GM10248 (cell line): ENCODE results near the gene TMEM60.

ENCODE experiments used
- CTCF ChIA-PET: fragments of 300-600 bp; sonication (Branson Sonifier 250); formaldehyde crosslinking; extraction: SDS; loops from one replicate; lab custom pipeline; 2021; ENCODE audit warnings: antibody characterized with exemption; lab: Yijun Ruan, JAX
- POLR2A ChIA-PET: fragments of 350-650 bp; sonication (Branson Sonifier 250); formaldehyde crosslinking; extraction: SDS; loops from one replicate; lab custom pipeline; 2020; ENCODE audit warnings: antibody characterized with exemption; lab: Yijun Ruan, JAX
- DNase-seq: peaks from one replicate; pipeline ENCODE4 v3.0.0; 2012; ENCODE audit errors: extremely low spot score
- TF ChIP-seq, protein P1 (sequence below): IDR thresholded peaks from 2 replicates; pipeline ENCODE4 v1.5.1; 2012; ENCODE audit warnings: mild to moderate bottlenecking, low read depth; ENCODE audit errors: extremely low read depth, missing control alignments, control extremely low read depth

Gene TMEM60

DNA sequence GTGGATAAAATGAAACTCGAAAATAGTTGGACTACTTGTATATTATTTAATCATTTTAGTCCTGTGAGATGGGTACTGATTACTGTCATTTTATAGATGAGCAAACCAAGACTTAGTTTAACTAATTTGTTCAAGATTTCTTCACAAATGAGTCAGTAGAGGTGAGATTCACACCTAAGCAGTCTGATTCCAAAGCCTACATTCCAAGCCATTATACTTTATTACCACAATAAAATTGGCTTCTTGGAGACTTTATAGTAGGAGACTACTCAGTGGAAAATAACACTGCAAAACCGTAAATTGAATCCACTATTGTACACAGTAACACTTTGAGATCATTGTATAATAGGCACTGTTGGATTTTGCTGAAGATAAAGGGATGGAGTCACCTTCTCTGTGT, 2.5 kb upstream of the TMEM60 start:
- DNase-seq, result no peak
- TF ChIP-seq, protein P1, sequence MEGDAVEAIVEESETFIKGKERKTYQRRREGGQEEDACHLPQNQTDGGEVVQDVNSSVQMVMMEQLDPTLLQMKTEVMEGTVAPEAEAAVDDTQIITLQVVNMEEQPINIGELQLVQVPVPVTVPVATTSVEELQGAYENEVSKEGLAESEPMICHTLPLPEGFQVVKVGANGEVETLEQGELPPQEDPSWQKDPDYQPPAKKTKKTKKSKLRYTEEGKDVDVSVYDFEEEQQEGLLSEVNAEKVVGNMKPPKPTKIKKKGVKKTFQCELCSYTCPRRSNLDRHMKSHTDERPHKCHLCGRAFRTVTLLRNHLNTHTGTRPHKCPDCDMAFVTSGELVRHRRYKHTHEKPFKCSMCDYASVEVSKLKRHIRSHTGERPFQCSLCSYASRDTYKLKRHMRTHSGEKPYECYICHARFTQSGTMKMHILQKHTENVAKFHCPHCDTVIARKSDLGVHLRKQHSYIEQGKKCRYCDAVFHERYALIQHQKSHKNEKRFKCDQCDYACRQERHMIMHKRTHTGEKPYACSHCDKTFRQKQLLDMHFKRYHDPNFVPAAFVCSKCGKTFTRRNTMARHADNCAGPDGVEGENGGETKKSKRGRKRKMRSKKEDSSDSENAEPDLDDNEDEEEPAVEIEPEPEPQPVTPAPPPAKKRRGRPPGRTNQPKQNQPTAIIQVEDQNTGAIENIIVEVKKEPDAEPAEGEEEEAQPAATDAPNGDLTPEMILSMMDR, result no peak
- POLR2A ChIA-PET, result no interaction called here
- CTCF ChIA-PET, result no interaction called here

DNA sequence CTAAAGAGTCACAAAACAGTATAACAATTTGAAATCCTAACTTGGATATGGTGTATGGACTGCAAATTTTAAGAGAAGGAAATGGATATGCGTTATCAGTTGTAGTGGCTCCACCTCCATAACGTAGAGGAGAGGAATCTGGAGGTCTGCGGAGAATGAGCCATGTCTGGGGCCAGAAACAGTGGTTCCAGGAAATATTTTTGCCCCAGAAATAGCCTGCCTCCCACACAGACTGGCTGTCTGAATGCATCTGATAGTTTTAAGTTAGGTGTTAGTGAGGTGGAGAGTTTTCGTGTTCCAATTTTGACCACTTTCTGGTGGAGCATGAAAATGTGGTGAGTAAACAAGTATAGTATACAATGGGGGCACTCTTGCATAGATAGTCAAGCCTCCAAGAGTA, 1.9 kb upstream of the TMEM60 start:
- TF ChIP-seq, protein P1, result no peak
- DNase-seq, result peak; percentile 29
- CTCF ChIA-PET, result no interaction called here
- POLR2A ChIA-PET, result no interaction called here

DNA sequence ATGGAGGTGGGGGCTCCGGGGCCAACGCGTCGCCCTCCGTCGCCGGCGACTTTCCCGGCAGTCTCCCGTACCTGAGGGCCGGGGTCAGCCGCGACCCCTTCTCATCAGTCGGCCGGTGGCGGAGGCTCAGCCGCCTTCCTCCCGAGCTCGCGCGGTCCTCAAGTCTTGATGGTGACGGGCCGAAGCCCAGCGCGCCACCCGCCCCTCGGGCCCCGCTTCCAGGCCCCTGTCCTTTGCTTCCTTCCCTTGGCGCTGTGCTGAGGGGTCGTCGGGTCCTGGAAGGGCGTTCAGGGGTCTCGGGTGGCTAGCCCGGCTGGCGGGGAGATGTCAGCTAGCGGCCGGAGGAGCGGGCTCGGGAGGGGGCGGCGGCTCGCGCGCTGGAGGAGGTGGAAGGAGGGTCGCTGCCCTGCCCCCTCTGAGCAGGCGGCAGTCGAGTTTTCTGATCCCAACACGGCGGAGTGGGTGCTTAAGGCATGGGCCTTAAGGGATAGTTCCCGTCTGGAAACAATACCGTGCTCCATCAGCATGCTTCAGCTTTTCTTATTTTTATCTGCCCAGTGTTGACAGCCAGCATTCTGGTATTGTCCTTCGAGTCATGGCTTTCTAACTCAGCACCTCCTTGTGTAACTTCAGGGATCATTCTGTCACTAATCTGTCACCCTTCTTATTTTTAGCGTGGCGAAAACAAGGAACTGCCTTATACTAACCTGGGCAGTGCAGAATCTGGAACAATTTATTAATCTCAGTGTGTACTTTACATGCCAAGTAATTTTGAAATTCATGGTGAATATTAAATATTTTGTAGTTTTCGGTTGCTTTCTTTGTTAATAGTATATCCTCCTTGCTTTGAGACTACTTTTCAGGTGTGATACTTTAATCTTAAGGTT, 1.1 kb upstream of the TMEM60 start:
- ChIA-PET CTCF (interaction anchor here (0.9 to 1.9 kb wide), 5 partner anchors 9 to 135 kb away, joined by 3 to 10 read pairs (median 4); no protein-coding TSS in a partner anchor), POLR2A (no interaction called here)
- TF ChIP-seq, protein P1, result no peak
- DNase-seq, result peak; percentile 28

DNA sequence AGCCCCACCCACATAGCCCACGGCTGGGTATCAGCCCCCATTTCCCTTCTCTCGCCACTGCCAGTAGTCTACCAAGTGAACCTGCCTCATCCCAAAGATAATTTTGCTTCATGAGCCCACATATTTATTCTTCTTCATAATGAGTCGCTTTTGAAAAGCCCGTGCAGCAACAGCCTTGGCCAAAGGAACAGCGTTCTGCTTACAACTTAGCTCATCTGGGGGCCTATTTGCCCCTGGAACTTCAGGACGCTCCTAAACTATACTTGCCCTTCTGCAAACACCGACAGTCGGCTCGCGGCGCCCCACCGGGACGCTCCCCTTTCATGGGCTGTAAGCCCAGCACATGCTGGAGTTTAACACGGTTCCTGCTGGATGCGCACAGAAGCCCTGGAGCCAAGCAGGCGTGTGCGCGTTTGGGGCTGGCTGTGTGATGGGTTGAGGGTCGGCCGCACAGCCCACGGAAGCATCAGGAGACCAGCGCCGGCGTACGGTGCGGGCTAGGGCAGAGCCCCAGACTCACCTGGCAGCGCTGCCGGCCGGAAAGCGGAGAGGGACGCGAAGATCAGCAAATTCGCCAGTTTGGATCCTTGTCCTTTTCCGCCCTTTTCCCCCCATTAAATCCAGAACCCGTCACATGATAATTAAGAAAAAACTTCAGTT, 370 bp downstream of the TMEM60 start:
- TF ChIP-seq, protein P1, result no peak
- ChIA-PET CTCF (interaction anchor here (0.6 to 1.9 kb wide), 10 partner anchors 9 to 136 kb away, joined by 3 to 10 read pairs (median 4); no protein-coding TSS in a partner anchor), POLR2A (no interaction called here)
- DNase-seq, result no peak

DNA sequence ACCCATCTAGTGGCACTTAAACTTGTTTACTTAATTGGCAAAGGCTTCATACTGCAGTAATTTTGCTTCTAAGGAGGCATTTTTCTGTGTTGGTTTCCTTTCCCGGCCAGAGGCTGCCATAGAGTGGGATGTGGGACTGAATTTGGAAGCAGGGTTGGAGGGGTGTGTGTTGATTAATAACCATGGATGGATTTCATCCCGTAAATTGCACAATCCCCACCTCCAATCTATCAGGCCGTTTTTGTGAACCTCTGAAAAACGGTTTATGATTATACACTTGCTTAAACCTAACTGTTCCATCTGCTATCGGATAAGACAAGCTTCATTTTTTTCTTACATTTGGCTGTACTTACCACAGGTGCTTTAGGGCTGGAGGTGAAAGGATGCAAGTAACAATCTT, 1.3 kb downstream of the TMEM60 start:
- ChIA-PET POLR2A (no interaction called here), CTCF (no interaction called here)
- DNase-seq, result no peak
- TF ChIP-seq, protein P1, result no peak

DNA sequence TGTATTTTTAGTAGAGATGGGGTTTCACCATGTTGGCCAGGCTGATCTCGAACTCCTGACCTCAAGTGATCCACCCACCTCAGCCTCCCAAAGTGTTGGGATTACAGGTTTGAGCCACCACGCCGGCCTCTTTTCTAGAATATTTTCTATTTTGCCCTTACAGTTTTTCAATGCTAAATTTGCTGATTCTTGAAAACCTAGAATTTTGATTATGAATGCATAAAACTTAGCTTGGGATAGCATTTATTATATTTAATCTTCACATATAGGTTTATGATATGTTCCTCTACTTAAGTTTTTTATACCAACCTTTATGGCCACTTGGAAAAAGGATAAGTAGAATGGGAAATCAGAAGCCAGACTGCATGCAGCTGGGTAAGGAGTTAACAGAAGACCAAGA, 2.1 kb downstream of the TMEM60 start:
- TF ChIP-seq, protein P1, result no peak
- ChIA-PET POLR2A (no interaction called here), CTCF (no interaction called here)
- no peak for DNase-seq
